Testis (tissue), 2 donors: ENCODE results near the gene RNF157.

Experiments
- POLR2A ChIP-seq: fragments of 450-650 bp; IDR thresholded peaks from one replicate; pipeline ENCODE4 v1.6.1; 2017; ENCODE audit warnings: antibody characterized with exemption, mild to moderate bottlenecking, moderate library complexity
- TF ChIP-seq, protein P1 (sequence below), 3 experiments: fragments of 450-650 bp in 2 of 3; fragments of 200-600 bp in 1 of 3; sonication (generic) in 1 of 3; IDR thresholded peaks; one replicate each; pipeline ENCODE4 v1.5.1; 2016 to 2019; ENCODE audit warnings: antibody characterized with exemption in 3 of 3, mild to moderate bottlenecking in 2 of 3, moderate library complexity in 1 of 3

DNA sequence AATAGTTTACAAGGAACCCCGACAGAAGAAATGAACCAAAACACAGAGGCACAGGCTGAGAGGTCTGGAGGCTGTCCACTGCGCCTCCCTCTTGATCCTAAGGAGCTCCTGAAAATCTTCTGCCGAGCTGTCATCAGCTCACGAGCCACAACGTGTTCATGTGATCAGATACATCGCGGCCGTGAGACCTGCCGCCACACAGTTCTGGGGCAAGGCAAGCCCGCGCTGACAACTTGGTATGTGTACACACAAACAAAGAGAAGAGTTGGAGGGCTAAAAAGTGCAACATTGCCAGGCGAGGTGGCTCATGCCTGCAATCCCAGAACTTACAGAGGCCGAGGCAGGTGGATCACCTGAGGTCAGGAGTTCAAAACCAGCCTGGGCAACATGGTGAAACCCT lies 144.3 kb downstream of the RNF157 start:
- TF ChIP-seq, protein P1, sequence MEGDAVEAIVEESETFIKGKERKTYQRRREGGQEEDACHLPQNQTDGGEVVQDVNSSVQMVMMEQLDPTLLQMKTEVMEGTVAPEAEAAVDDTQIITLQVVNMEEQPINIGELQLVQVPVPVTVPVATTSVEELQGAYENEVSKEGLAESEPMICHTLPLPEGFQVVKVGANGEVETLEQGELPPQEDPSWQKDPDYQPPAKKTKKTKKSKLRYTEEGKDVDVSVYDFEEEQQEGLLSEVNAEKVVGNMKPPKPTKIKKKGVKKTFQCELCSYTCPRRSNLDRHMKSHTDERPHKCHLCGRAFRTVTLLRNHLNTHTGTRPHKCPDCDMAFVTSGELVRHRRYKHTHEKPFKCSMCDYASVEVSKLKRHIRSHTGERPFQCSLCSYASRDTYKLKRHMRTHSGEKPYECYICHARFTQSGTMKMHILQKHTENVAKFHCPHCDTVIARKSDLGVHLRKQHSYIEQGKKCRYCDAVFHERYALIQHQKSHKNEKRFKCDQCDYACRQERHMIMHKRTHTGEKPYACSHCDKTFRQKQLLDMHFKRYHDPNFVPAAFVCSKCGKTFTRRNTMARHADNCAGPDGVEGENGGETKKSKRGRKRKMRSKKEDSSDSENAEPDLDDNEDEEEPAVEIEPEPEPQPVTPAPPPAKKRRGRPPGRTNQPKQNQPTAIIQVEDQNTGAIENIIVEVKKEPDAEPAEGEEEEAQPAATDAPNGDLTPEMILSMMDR (IDR thresholded peaks at IDR 0.05): no peak
- no peak for TF ChIP-seq POLR2A
